Measurements from ENCODE around the gene GULP1.

DNA sequence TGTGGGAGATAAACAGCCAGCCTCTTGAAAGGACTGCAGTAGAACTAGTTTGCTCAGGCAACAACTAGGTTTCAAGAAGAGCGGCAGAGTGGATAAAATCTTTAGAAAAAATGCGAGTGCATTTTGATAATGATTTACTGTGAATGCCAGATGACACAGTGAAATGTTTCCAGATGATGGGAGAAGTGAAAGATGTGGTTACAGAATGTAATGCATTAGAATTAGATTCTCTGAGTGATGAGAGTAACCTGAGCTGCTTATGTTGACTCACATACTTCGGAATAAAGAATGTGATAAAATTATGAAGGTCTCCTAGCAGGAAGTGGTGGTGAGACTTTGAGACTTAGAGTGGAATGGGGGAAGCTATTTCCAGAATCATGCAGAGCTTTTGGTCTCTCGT is 184.3 kb downstream of the GULP1 start:
- TF ChIP-seq EZH2 (IDR thresholded peaks at IDR 0.05; ENCODE audit: low read depth, unreplicated experiment) = no peak
- TF ChIP-seq, protein P1, sequence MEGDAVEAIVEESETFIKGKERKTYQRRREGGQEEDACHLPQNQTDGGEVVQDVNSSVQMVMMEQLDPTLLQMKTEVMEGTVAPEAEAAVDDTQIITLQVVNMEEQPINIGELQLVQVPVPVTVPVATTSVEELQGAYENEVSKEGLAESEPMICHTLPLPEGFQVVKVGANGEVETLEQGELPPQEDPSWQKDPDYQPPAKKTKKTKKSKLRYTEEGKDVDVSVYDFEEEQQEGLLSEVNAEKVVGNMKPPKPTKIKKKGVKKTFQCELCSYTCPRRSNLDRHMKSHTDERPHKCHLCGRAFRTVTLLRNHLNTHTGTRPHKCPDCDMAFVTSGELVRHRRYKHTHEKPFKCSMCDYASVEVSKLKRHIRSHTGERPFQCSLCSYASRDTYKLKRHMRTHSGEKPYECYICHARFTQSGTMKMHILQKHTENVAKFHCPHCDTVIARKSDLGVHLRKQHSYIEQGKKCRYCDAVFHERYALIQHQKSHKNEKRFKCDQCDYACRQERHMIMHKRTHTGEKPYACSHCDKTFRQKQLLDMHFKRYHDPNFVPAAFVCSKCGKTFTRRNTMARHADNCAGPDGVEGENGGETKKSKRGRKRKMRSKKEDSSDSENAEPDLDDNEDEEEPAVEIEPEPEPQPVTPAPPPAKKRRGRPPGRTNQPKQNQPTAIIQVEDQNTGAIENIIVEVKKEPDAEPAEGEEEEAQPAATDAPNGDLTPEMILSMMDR (conservative IDR thresholded peaks at IDR 0.05; ENCODE audit: low read depth in 2 of 2) = no peak
- TF ChIP-seq CREB1 (CRISPR knock-in tag; IDR thresholded peaks at IDR 0.05; ENCODE audit: low read depth) = no peak
- TF ChIP-seq, protein P2, sequence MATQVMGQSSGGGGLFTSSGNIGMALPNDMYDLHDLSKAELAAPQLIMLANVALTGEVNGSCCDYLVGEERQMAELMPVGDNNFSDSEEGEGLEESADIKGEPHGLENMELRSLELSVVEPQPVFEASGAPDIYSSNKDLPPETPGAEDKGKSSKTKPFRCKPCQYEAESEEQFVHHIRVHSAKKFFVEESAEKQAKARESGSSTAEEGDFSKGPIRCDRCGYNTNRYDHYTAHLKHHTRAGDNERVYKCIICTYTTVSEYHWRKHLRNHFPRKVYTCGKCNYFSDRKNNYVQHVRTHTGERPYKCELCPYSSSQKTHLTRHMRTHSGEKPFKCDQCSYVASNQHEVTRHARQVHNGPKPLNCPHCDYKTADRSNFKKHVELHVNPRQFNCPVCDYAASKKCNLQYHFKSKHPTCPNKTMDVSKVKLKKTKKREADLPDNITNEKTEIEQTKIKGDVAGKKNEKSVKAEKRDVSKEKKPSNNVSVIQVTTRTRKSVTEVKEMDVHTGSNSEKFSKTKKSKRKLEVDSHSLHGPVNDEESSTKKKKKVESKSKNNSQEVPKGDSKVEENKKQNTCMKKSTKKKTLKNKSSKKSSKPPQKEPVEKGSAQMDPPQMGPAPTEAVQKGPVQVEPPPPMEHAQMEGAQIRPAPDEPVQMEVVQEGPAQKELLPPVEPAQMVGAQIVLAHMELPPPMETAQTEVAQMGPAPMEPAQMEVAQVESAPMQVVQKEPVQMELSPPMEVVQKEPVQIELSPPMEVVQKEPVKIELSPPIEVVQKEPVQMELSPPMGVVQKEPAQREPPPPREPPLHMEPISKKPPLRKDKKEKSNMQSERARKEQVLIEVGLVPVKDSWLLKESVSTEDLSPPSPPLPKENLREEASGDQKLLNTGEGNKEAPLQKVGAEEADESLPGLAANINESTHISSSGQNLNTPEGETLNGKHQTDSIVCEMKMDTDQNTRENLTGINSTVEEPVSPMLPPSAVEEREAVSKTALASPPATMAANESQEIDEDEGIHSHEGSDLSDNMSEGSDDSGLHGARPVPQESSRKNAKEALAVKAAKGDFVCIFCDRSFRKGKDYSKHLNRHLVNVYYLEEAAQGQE (IDR thresholded peaks at IDR 0.05; ENCODE audit: unreplicated experiment) = no peak
- no peak for TF ChIP-seq EZH2phosphoT487 (IDR thresholded peaks at IDR 0.05; ENCODE audit: unreplicated experiment)
- no peak for TF ChIP-seq POLR2AphosphoS5 (IDR thresholded peaks at IDR 0.05; ENCODE audit: low read depth)
- TF ChIP-seq ZNF114 (CRISPR knock-in tag; IDR thresholded peaks at IDR 0.05) = no peak
- TF ChIP-seq STAT1 (IDR thresholded peaks at IDR 0.05; ENCODE audit: unreplicated experiment) = no peak

All from GM23338 (cell line).